ENCODE measurements around the gene ALX3. TPM values are rescaled to one million over a fixed set of nuclear protein-coding genes. Genes with fewer than 3 reads are reported as not detected.

The ALX3 gene
- total RNA-seq, result not detected

DNA sequence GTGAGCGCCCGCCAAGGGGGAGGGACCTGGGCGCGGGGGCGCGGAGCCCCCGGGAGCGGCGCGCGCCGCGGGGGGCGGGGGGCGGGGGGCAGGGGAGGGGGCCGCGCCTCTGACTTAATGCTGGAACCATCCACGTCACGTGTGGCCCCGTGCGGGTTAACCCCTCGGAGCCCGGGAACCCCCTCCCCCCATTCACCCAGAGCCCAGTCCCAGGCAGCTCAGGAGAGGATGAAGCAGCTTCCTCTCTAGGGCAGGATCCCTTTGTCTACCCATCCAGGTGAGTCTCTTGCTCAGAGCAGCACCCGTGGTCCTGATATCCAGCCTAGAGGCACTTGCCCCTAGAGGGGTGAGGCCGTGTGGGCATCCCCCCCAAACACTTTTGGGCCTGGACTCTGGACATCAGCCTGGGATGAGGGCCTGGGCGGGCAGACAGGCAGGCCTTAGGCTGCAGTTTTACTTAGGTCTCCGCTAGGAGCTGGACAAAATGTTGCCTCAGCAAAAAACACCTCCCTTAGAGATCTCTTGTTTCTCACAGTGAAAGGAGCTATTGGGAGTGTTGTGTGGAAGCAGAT lies at the start of gene ALX3:
ALX3 (minus strand) TSS at position 2 of the 572 bp plus-strand sequence. CDS start 60 bp downstream, outside the sequence.
- Mint-ChIP-seq H3K27ac (no peak within 1 kb of the TSS), H3K36me3 (peaks cover 0 to 6% of the 10 kb centered on the region in 2 donors), H3K9me3 (no peaks in the 10 kb centered on the region)
- ATAC-seq, result no peak
- DNase-seq (ENCODE audit: low spot score in 2 of 2), result no peak

GRCh38 chr1:110119843-110120242 lies 49.4 kb upstream of the ALX3 start:
- peaks cover 0 to 14% of the 10 kb centered on the region in 2 donors for H3K36me3 Mint-ChIP-seq
- ATAC-seq, result no peak

GRCh38 chr1:110118636-110119396 lies 48.3 kb upstream of the ALX3 start:
- H3K27ac Mint-ChIP-seq, result no peak overlapping the region
- DNase-seq (ENCODE audit: low spot score in 2 of 2) (peak in 1 of 2 donors; percentile 20), ATAC-seq (peak; percentile 62 to 93)
- peaks cover 6 to 11% of the 10 kb centered on the region in 2 donors for H3K9me3 Mint-ChIP-seq
- peaks cover 0 to 13% of the 10 kb centered on the region in 2 donors for H3K36me3 Mint-ChIP-seq

More at GRCh38 chr1:110119843-110120242, 49.4 kb upstream of the ALX3 start:
- no peak for DNase-seq (ENCODE audit: low spot score in 2 of 2)
- Mint-ChIP-seq H3K27ac (no peak overlapping the region), H3K9me3 (peaks cover 6 to 13% of the 10 kb centered on the region in 2 donors)

DNA sequence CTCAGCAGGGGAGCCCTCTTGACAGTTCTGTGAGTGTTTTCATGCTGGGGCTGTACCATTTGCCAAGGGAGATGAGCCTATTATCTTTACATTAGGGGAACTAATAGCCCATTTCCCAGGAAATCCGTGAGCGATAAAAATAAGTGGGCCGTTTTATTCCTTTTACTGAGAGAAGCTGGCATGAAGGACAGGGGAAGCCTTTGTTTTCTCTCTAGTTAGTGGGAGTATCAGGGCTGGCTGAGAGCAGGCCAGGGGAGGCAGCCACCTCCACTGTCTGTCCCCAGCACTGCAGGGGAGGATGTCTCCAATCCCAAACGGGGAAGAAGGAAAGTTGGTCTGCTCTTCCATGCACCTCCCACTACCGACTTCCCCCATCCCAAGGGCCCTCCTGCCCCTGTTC lies 44.3 kb upstream of the ALX3 start:
- Mint-ChIP-seq H3K36me3 (no peaks in the 10 kb centered on the region), H3K27ac (no peak overlapping the region), H3K9me3 (no peaks in the 10 kb centered on the region)
- no peak for DNase-seq (ENCODE audit: low spot score in 2 of 2)
- ATAC-seq, result no peak

GRCh38 chr1:110114173-110114572 lies 43.7 kb upstream of the ALX3 start:
- no peak for ATAC-seq
- H3K36me3 Mint-ChIP-seq, result no peaks in the 10 kb centered on the region
- H3K27ac Mint-ChIP-seq, result no peak overlapping the region
- H3K9me3 Mint-ChIP-seq, result no peaks in the 10 kb centered on the region
- no peak for DNase-seq (ENCODE audit: low spot score in 2 of 2)

DNA sequence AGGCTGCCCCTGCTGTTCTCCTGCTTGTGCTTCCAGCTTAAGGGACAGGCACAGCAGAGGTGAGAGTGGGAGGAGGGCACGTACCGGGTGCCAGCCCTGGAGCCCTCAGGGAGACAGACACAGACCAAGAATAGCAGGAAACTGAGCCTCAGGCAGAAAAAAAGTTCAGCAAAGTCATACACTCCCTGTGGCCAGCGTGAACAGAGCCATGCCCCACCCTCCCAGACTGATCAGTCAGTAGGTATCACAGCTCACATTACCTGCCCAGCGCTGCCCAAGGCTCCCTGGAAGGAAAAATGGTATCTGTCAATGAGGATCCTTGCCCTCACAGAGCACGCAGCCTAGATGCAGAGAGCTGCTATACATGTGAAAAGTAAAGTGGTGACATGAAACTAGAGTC lies 43.1 kb upstream of the ALX3 start:
- Mint-ChIP-seq H3K36me3 (no peaks in the 10 kb centered on the region), H3K27ac (no peak overlapping the region), H3K9me3 (no peaks in the 10 kb centered on the region)
- DNase-seq (ENCODE audit: low spot score in 2 of 2) (no peak), ATAC-seq (no peak)

- no peak for DNase-seq (ENCODE audit: low spot score in 2 of 2)
- ATAC-seq, result no peak
- Mint-ChIP-seq H3K27ac (no peak overlapping the region), H3K9me3 (no peaks in the 10 kb centered on the region), H3K36me3 (no peaks in the 10 kb centered on the region)
These were observed 42.2 kb upstream of the ALX3 start for GRCh38 chr1:110112656-110113055.

- DNase-seq (ENCODE audit: low spot score in 2 of 2) (no peak), ATAC-seq (no peak)
- Mint-ChIP-seq H3K9me3 (no peaks in the 10 kb centered on the region), H3K36me3 (no peaks in the 10 kb centered on the region), H3K27ac (peak within 1 kb of the TSS in 1 of 2 donors; percentile 33)
These were observed 41.7 kb upstream of the ALX3 start, which contains the start of gene UBL4B for GRCh38 chr1:110112143-110112542. Gene UBL4B (plus strand): TSS chr1:110112443. CDS start chr1:110112535, 92 bp downstream.

DNA sequence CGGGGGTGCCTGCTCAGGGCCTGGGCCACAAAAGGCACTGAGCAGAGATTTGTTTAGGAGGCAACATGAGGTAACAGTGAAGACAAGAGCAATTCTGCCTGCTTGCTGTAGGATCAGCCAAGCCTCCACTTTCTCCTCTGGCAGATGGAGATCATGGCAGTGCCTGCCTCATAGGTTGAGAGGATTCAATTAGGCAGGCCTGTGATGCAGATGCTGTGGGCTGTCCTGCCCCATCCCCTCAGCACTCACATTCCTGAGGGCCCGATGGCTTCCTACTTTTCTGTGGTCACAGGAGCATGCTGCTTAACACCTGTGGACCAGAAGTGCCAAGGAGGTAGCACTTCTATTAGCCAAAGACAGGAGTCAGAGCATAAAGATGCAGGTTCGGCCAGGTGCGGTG lies 40.6 kb upstream of the ALX3 start:
- Mint-ChIP-seq H3K9me3 (no peaks in the 10 kb centered on the region), H3K36me3 (no peaks in the 10 kb centered on the region), H3K27ac (no peak overlapping the region)
- DNase-seq (ENCODE audit: low spot score in 2 of 2) (no peak), ATAC-seq (no peak)

DNA sequence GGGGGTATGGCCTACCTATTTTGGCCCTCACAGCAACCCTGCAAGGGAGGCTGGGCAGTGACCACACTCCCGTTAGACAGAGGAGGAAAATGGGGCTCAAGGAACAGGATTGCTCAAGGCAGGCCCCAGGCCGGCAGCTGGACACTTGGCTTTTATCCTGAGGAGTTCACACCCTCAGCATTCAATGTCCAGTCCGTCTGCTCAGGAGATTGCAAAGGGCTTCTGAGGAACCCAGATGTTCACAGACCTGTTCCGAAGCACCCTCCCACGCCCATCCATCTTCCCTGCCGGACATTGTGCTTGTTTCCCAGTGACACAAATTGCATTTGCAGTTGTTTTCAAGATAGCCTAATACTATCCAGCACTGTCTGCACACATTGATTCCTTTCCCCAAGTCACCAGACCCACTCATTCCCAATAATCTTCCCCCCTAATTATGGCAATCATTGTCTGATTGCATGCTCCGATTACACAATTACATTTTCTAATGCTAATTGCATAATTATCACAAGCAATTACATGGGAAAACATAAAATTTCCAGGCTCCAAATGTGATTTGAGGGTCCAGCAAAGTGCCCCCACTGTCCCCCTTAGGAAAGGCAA lies 37.5 kb upstream of the ALX3 start:
- Mint-ChIP-seq H3K36me3 (no peaks in the 10 kb centered on the region), H3K27ac (no peak overlapping the region), H3K9me3 (no peaks in the 10 kb centered on the region)
- DNase-seq (ENCODE audit: low spot score in 2 of 2), result no peak
- no peak for ATAC-seq

DNA sequence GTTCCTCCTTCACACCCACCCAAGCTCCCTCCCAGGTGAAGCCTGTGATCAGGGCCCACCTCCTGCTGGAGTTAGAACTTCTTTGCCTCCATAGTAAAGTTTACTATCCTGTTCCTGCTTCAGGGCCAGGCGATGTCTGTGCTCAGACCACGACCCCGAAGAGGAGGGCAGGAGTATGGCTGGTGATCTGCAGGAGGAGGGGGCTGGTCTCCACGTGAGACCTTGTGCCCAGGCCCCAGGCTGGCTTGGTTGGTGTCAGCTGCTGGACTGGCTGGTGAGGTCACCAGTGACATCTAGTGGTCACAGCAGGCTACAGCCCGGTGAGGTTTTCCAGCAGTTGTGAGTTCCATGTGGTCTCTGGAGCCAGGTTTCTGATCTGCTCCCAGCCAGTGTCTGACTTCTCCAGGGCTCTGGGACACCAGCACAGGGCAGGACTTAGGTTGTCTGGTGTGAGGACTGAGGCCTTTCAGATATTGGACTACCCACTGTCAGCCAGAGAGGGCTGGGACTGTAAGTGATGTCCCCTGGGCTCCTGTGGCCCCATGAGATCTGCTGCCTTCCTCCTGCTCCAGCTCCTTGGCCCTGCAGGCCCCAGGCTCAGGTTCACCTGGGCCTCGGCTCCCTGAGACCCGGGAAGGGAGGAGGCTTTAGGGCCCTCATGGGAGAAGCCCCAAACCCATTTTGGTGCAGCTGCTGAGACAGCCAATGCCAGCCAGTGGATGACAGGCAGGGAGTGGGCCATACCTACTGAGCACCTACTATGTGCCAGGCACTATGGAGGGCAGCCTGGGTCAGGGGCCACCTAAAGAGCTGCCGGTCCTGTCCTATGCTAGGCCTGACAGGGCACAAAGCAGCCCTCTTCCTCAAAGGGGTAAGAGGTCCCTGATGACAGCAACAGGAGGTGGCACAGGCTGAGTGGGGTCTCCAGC lies 35.8 kb upstream of the ALX3 start:
- peak; percentile 60 to 75 for DNase-seq (ENCODE audit: low spot score in 2 of 2)
- ATAC-seq, result peak; percentile 90 to 93
- H3K27ac Mint-ChIP-seq, result no peak overlapping the region
- no peaks in the 10 kb centered on the region for H3K9me3 Mint-ChIP-seq
- H3K36me3 Mint-ChIP-seq, result no peaks in the 10 kb centered on the region

GRCh38 chr1:110102081-110102480 lies 31.6 kb upstream of the ALX3 start:
- Mint-ChIP-seq H3K9me3 (no peaks in the 10 kb centered on the region), H3K36me3 (no peaks in the 10 kb centered on the region), H3K27ac (no peak overlapping the region)
- DNase-seq (ENCODE audit: low spot score in 2 of 2), result no peak
- no peak for ATAC-seq

DNA sequence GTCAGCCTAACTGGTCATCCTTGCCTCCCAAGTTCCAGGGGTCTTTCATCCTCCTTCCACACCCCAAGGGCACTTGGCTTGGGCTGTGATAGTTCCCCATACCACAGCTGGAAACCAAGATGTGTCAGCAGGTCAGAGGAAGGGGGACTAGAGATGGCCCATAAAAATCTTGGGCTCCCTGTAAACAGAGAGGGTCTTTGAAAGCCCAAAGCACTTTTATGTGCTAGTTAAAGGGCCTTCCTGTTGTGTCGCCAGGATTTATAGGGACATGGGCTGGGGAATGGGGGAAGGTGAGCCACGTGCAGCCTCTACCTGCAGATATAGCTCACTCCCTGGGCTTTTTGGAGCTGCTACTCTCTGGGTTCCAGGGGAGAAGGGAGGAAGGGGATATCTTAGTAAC lies 29.9 kb upstream of the ALX3 start:
- H3K9me3 Mint-ChIP-seq, result no peaks in the 10 kb centered on the region
- ATAC-seq, result no peak
- DNase-seq (ENCODE audit: low spot score in 2 of 2), result no peak
- no peaks in the 10 kb centered on the region for H3K36me3 Mint-ChIP-seq
- H3K27ac Mint-ChIP-seq, result no peak overlapping the region

- DNase-seq (ENCODE audit: low spot score in 2 of 2), result no peak
- Mint-ChIP-seq H3K9me3 (no peaks in the 10 kb centered on the region), H3K36me3 (no peaks in the 10 kb centered on the region), H3K27ac (no peak overlapping the region)
- no peak for ATAC-seq
These were observed 28.0 kb upstream of the ALX3 start for GRCh38 chr1:110098222-110099026.

DNA sequence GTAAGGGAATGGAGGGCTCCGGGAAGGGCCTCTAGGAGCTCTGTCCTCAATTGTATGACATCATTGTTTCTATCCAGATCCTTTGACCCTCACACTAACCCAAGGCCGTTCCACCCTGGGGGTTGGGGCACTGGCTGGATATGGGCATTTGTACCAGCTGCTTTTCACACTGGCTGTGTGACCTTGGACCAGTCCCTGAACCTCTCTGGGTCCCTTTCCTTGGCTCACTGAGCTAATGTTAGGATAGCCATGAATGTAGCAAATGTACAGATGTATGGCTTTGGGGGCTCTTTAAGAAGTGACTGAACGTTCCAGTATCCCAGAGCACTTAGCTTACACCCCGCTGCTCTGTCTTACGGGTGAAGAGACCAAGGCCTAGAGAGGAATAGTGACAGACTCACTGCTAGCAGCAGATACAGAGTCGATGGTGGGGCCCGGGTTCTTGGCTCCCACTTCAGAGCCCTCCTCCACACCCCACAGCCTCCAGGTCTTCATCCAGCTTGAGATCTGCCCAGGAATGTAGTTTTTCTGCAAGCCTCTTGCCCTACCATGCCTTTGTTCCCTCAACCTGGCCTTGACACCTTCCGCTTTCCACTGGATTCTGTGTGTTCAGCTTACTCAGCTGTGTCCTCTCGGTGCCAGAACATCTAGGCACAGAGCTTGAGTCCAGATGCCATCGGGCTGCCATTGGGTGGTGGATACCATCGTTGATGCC lies 27.2 kb upstream of the ALX3 start:
- DNase-seq (ENCODE audit: low spot score in 2 of 2) (no peak), ATAC-seq (no peak)
- no peaks in the 10 kb centered on the region for H3K36me3 Mint-ChIP-seq
- no peak overlapping the region for H3K27ac Mint-ChIP-seq
- no peaks in the 10 kb centered on the region for H3K9me3 Mint-ChIP-seq
